Measurements from ENCODE around the gene STK36. TPM values are rescaled to one million over a fixed set of nuclear protein-coding genes. Genes with fewer than 3 reads are reported as not detected.
A peak's percentile ranks its signal among the peaks of the same experiment; 100 is the strongest.

Gene STK36
- total RNA-seq, 4 donors from 2014 or later, result 5.8 to 27.8 (median 10.4) TPM

GRCh38 chr2:218709908-218710307 lies 38.0 kb downstream of the STK36 start:
- Histone ChIP-seq H3K27ac (no peak overlapping the region), H3K36me3 (no peaks in the 10 kb centered on the region), H3K4me1 (peaks cover 7 to 29% (median 11%) of the 10 kb centered on the region in 3 donors), H3K27me3 (no peaks in the 10 kb centered on the region), H3K9me3 (no peaks in the 10 kb centered on the region), H3K4me3 (no peak overlapping the region)
- DNase-seq, result no peak
- intact Hi-C loops (cut with DNase I), result no loop called here
- no peak for TF ChIP-seq POLR2A (IDR thresholded peaks at IDR 0.05)
- no peak for TF ChIP-seq CTCF (IDR thresholded peaks at IDR 0.05)
- 81 to 89% methylated on average over 6 to 8 of the region's 8 CpGs for WGBS, 2 donors

- Histone ChIP-seq H3K27ac (peak overlapping the region in 2 of 4 donors; percentile 97 to 98), H3K36me3 (peaks cover 0 to under 1% (median 0%) of the 10 kb centered on the region in 3 donors), H3K9me3 (no peaks in the 10 kb centered on the region), H3K4me1 (peaks cover 7 to 29% (median 11%) of the 10 kb centered on the region in 3 donors), H3K4me3 (peak overlapping the region; percentile 75 to 92 (median 84)), H3K27me3 (no peaks in the 10 kb centered on the region)
- TF ChIP-seq POLR2A (IDR thresholded peaks at IDR 0.05), result no peak
- no peak for TF ChIP-seq CTCF (IDR thresholded peaks at IDR 0.05)
- intact Hi-C loops (cut with DNase I), result no loop called here
- DNase-seq, result no peak
- 10 to 40% methylated on average over 6 of the region's 14 CpGs for WGBS, 2 donors
Measured at GRCh38 chr2:218710334-218710686, 38.4 kb downstream of the STK36 start.

- peak within 1 kb of the TSS; percentile 75 to 92 (median 84) for H3K4me3 ChIP-seq
- TF ChIP-seq POLR2A (IDR thresholded peaks at IDR 0.05), result peak in 3 of 4 donors; percentile 39 to 71 (median 53)
- peak; percentile 60 to 92 (median 87) for TF ChIP-seq CTCF (IDR thresholded peaks at IDR 0.05)
- peaks cover 7 to 29% (median 11%) of the 10 kb centered on the region in 3 donors for H3K4me1 ChIP-seq
- no peaks in the 10 kb centered on the region for H3K9me3 ChIP-seq
- no peaks in the 10 kb centered on the region for H3K27me3 ChIP-seq
- peak; percentile 92 for DNase-seq
- H3K36me3 ChIP-seq, result peaks cover 0 to 7% (median 0%) of the 10 kb centered on the region in 3 donors
- 0 to 2% methylated on average over 25 to 29 of the region's 74 CpGs for WGBS, 2 donors
- H3K27ac ChIP-seq, result peak within 1 kb of the TSS; percentile 92 to 98 (median 94)
- intact Hi-C loops (cut with DNase I), result no loop called here
Measured at GRCh38 chr2:218710687-218711549, 39.0 kb downstream of the STK36 start, which contains the start of gene TTLL4. TSS of gene TTLL4 (plus strand) at chr2:218710835. CDS start at chr2:218737677, 26,842 bp downstream.

GRCh38 chr2:218711550-218711929 lies 39.7 kb downstream of the STK36 start:
- no peak for DNase-seq
- Histone ChIP-seq H3K4me3 (peak overlapping the region; percentile 75 to 92 (median 84)), H3K9me3 (no peaks in the 10 kb centered on the region), H3K4me1 (peaks cover 7 to 30% (median 11%) of the 10 kb centered on the region in 3 donors), H3K27ac (peak overlapping the region; percentile 92 to 98 (median 94)), H3K27me3 (no peaks in the 10 kb centered on the region), H3K36me3 (peaks cover 0 to 13% (median 0%) of the 10 kb centered on the region in 3 donors)
- TF ChIP-seq POLR2A (IDR thresholded peaks at IDR 0.05) (no peak), CTCF (IDR thresholded peaks at IDR 0.05) (no peak)
- WGBS, 2 donors, result 4% methylated on average over 5 of the region's 5 CpGs
- intact Hi-C loops (cut with DNase I), result no loop called here

- intact Hi-C loops (cut with DNase I), result no loop called here
- 91 to 94% methylated on average over 2 of the region's 2 CpGs for WGBS, 2 donors
- Histone ChIP-seq H3K4me3 (no peak overlapping the region), H3K4me1 (peaks cover 7 to 44% (median 11%) of the 10 kb centered on the region in 3 donors), H3K9me3 (no peaks in the 10 kb centered on the region), H3K27ac (no peak overlapping the region), H3K27me3 (no peaks in the 10 kb centered on the region), H3K36me3 (peaks cover 0 to 13% (median 0%) of the 10 kb centered on the region in 3 donors)
- TF ChIP-seq CTCF (IDR thresholded peaks at IDR 0.05), result no peak
- TF ChIP-seq POLR2A (IDR thresholded peaks at IDR 0.05), result no peak
- no peak for DNase-seq
Measured at GRCh38 chr2:218713922-218714321, 42.0 kb downstream of the STK36 start.
